ENCODE data around the gene LDHB. TPM values are rescaled to one million over a fixed set of nuclear protein-coding genes. Genes with fewer than 3 reads are reported as not detected.
"Not testable (repeated sequence)": the region's sequence is repeated elsewhere in the genome, so short reads cannot be mapped to it uniquely, and the experiment has no call there.

LDHB gene
- total RNA-seq, 3 donors from 2014 or later = 95.4 to 347 (median 252) TPM

DNA sequence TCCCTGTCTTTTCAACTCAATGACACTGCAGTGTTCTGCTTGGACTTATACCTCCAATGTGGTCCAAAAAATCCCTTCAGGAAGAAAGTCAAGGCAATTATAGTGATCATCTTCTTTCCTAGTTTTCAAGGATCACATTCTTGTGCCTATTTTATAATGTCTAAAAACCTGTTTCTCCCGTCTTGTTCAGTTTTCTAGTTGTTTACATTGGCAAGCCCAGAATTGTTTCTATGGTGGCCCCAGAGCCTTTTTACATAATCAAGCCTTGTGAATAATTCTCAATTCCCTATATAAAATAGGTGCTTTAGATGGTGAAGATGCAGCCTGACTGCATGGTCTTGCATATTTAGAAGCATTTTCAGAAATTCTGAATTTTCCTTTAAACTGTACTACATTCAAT, 14.5 kb upstream of the LDHB start:
- intact Hi-C loops (cut with DNase I, micrococcal nuclease) = no loop called here
- no peak for DNase-seq

DNA sequence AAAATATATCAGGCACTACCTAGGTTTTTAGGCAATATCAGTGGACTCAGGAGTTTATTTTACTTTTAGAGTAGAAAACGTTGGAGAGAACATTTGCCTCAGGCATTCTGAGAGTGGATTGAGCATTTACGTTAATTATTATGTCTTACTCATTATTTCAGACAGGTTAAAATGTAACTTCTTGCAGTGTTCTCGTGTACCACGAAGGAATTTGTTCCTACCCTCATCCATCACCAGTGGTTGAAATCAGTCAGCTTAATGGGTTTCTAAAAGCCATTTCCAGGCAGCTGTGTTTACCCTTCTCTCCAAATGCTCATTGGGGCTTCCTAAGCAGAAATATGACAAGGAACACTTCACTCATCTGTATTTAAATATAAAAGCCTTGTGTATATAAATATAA, 9.1 kb upstream of the LDHB start:
- ATAC-seq (no peak), DNase-seq (no peak)
- H3K4me3 ChIP-seq = no peak overlapping the region
- no peaks in the 10 kb centered on the region for H3K4me1 ChIP-seq (ENCODE audit: low read depth)
- TF ChIP-seq, protein P1, sequence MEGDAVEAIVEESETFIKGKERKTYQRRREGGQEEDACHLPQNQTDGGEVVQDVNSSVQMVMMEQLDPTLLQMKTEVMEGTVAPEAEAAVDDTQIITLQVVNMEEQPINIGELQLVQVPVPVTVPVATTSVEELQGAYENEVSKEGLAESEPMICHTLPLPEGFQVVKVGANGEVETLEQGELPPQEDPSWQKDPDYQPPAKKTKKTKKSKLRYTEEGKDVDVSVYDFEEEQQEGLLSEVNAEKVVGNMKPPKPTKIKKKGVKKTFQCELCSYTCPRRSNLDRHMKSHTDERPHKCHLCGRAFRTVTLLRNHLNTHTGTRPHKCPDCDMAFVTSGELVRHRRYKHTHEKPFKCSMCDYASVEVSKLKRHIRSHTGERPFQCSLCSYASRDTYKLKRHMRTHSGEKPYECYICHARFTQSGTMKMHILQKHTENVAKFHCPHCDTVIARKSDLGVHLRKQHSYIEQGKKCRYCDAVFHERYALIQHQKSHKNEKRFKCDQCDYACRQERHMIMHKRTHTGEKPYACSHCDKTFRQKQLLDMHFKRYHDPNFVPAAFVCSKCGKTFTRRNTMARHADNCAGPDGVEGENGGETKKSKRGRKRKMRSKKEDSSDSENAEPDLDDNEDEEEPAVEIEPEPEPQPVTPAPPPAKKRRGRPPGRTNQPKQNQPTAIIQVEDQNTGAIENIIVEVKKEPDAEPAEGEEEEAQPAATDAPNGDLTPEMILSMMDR (IDR thresholded peaks at IDR 0.05) = no peak
- H3K9me3 ChIP-seq = no peaks in the 10 kb centered on the region
- no peaks in the 10 kb centered on the region for H3K36me3 ChIP-seq (ENCODE audit: low read depth)
- intact Hi-C loops (cut with DNase I, micrococcal nuclease) = no loop called here

More for the DNA sequence above, 14.5 kb upstream of the LDHB start:
- Histone ChIP-seq H3K4me1 (ENCODE audit: low read depth) (no peaks in the 10 kb centered on the region), H3K9me3 (no peaks in the 10 kb centered on the region), H3K4me3 (no peak overlapping the region), H3K36me3 (ENCODE audit: low read depth) (no peaks in the 10 kb centered on the region)
- no peak for ATAC-seq
- TF ChIP-seq, protein P1 (IDR thresholded peaks at IDR 0.05) = no peak

DNA sequence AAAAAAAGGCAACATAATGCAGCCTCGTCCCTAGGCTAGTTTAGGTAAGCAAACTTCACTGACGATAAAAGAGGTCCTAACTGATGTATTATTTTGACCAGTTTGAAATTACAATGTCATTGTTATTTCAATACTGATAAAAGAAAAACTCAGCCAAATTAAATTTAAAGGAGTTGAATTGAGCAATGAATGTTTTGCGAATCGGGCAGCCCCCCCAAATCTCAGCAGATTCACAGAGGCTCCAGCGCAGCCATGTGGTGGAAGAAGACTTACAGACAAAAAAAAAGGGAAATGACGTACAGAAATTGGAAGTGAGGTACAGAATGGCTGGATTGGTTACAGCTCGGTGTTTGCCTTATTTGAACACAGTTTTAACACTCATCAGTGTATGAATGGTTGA, 8.2 kb upstream of the LDHB start:
- no peaks in the 10 kb centered on the region for H3K9me3 ChIP-seq
- intact Hi-C loops (cut with DNase I, micrococcal nuclease) = no loop called here
- no peaks in the 10 kb centered on the region for H3K36me3 ChIP-seq (ENCODE audit: low read depth)
- no peaks in the 10 kb centered on the region for H3K4me1 ChIP-seq (ENCODE audit: low read depth)
- DNase-seq (no peak), ATAC-seq (no peak)
- TF ChIP-seq, protein P1 (IDR thresholded peaks at IDR 0.05) = no peak
- no peak overlapping the region for H3K4me3 ChIP-seq

DNA sequence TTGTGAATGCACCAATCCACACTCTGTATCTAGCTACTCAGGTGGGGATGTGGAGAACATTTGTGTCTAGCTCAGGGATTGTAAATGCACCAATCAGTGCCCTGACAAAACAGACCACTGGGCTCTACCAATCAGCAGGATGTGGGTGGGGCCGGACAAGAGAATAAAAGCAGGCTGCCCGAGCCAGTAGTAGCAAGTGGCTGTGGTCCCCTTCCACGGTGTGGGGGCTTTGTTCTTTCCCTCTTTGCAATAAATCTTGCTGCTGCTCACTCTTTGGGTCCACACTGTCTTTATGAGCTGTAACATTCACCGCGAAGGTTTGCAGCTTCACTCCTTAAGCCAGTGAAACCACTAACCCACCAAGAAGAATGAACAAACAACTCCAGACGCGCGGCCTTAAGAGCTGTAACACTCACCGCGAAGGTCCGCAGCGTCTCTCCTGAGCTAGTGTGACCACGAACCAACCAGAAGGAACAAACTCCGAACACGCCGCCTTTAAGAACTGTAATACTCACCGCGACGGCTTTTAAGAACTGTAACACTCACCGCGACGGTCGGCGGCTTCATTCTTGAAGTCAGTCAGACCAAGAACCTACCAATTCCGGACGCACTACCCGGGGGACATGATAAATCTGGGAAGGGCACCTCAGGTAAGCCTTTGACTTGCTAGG, 4.6 kb upstream of the LDHB start:
- DNase-seq = no peak
- Histone ChIP-seq H3K4me3 (no peak overlapping the region), H3K9me3 (no peaks in the 10 kb centered on the region), H3K36me3 (ENCODE audit: low read depth) (no peaks in the 10 kb centered on the region), H3K4me1 (ENCODE audit: low read depth) (no peaks in the 10 kb centered on the region)
- ATAC-seq = no peak
- intact Hi-C loops (cut with DNase I, micrococcal nuclease) = no loop called here
- TF ChIP-seq, protein P1 (IDR thresholded peaks at IDR 0.05) = no peak

DNA sequence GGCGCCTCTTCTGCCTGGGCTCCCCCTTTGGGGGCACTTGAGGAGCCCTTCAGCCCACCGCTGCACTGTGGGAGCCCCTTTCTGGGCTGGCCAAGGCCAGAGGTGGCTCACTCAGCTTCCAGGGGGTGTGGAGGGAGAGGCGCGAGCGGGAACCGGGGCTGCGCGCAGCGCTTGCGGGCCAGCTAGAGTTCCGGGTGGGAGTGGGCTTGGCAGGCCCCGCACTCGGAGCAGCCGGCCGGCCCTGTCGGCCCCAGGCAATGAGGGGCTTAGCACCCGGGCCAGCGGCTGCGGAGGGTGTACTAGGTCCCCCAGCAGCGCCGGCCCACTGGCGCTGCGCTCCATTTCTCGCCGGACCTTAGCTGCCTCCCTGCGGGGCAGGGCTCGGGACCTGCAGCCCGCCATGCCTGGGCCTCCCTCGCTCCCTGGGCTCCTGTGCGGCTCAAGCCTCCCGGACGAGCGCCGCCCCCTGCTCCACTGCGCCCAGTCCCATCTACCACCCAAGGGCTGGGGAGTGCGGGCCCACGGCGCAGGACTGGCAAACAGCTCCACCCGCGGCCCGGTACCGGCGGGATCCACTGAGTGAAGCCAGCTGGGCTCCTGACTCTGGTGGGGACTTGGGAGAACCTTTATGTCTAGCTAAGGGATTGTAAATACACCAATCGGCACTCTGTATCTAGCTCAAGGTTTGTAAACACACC, 3.9 kb upstream of the LDHB start:
- H3K4me3 ChIP-seq; H3K9me3 ChIP-seq; H3K36me3 ChIP-seq (ENCODE audit: low read depth); DNase-seq; ATAC-seq; H3K4me1 ChIP-seq (ENCODE audit: low read depth); intact Hi-C loops (cut with DNase I, micrococcal nuclease): not testable (repeated sequence)

DNA sequence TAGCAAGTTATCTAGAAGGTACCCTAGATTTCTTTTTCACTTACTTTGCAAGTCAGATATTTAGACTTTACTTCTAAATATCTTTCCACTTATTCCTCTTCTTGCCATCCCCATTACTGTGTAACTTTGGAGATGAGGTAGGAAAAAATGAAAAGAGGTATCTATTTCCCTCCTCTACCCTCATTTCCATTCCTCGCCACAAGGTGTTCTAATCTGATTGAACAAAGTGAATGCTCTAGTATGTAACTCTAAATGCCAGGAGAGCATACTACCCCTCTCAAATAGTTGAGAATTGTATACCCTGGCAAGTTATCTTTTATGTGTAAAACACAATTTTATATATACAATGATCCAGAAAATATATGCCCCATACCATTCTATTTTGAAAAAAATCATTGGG, 1.7 kb upstream of the LDHB start:
- TF ChIP-seq, protein P1 (IDR thresholded peaks at IDR 0.05) = no peak
- intact Hi-C loops (cut with DNase I, micrococcal nuclease) = no loop called here

More for the DNA sequence above, 1.7 kb upstream of the LDHB start:
- no peaks in the 10 kb centered on the region for H3K9me3 ChIP-seq
- DNase-seq (no peak), ATAC-seq (no peak)
- H3K4me3 ChIP-seq = no peak overlapping the region
- no peaks in the 10 kb centered on the region for H3K36me3 ChIP-seq (ENCODE audit: low read depth)
- H3K4me1 ChIP-seq (ENCODE audit: low read depth) = peaks cover 3% of the 10 kb centered on the region

All from mucosa of descending colon (tissue), 3 donors.